Hepatocyte (in vitro differentiated cells): ENCODE data around the gene SYT2. TPM values are rescaled to one million over a fixed set of nuclear protein-coding genes. Genes with fewer than 3 reads are reported as not detected.
A peak's percentile ranks its signal among the peaks of the same experiment; 100 is the strongest.

Source experiments
- DNase-seq: peaks from one replicate; pipeline ENCODE4 v3.0.0-alpha.2; 2016; ENCODE audit warnings: low spot score
- H2AFZ ChIP-seq: fragments of 200-600 bp; sonication (generic); 2 replicates; pipeline ENCODE4 v1.6.0; 2016; ENCODE audit warnings: antibody characterized with exemption, mild to moderate bottlenecking
- H3K27ac ChIP-seq: fragments of 200-600 bp; sonication (generic); 2 replicates; pipeline ENCODE4 v1.5.1; 2016; ENCODE audit warnings: mild to moderate bottlenecking
- H3K27me3 ChIP-seq: fragments of 200-600 bp; sonication (generic); 2 replicates; pipeline ENCODE4 v1.6.1; 2016
- H3K36me3 ChIP-seq: fragments of 200-600 bp; sonication (generic); replicated peaks from 2 replicates; pipeline ENCODE4 v1.5.1; 2016; ENCODE audit warnings: low read depth; ENCODE audit not compliant: insufficient read depth
- H3K4me1 ChIP-seq: fragments of 200-600 bp; sonication (generic); 2 replicates; pipeline ENCODE4 v1.5.1; 2016; ENCODE audit warnings: mild to moderate bottlenecking, moderate library complexity; ENCODE audit not compliant: insufficient read depth
- H3K4me2 ChIP-seq: fragments of 200-600 bp; sonication (generic); 2 replicates; pipeline ENCODE4 v1.6.0; 2016
- H3K4me3 ChIP-seq: fragments of 200-600 bp; sonication (generic); 2 replicates; pipeline ENCODE4 v1.5.1; 2016; ENCODE audit warnings: mild to moderate bottlenecking
- H3K79me2 ChIP-seq: fragments of 200-600 bp; sonication (generic); 2 replicates; pipeline ENCODE4 v1.6.0; 2017; ENCODE audit warnings: mild to moderate bottlenecking
- H3K9me2 ChIP-seq: fragments of 200-600 bp; sonication (generic); replicated peaks from 2 replicates; pipeline ENCODE4 v1.6.0; 2017; ENCODE audit warnings: mild to moderate bottlenecking; ENCODE audit not compliant: insufficient read depth
- H3K9me3 ChIP-seq: fragments of 200-600 bp; sonication (generic); 2 replicates; pipeline ENCODE4 v1.5.1; 2016; ENCODE audit warnings: low read depth, mild to moderate bottlenecking
- H4K20me1 ChIP-seq: fragments of 200-600 bp; sonication (generic); 2 replicates; pipeline ENCODE4 v1.6.0; 2016; ENCODE audit warnings: mild to moderate bottlenecking; ENCODE audit not compliant: insufficient read depth, poor library complexity, severe bottlenecking
- CTCF ChIP-seq: fragments of 200-600 bp; sonication (generic); IDR thresholded peaks from 2 replicates; pipeline ENCODE4 v1.5.1; 2016; ENCODE audit warnings: antibody characterized with exemption, mild to moderate bottlenecking; ENCODE audit not compliant: poor library complexity
- EZH2 ChIP-seq: fragments of 200-600 bp; sonication (generic); IDR thresholded peaks from 2 replicates; pipeline ENCODE4 v1.6.1; 2016; ENCODE audit warnings: antibody characterized with exemption, mild to moderate bottlenecking, borderline replicate concordance
- EZH2phosphoT487 ChIP-seq: fragments of 200-600 bp; sonication (generic); IDR thresholded peaks from one replicate; pipeline ENCODE4 v1.6.1; 2018; ENCODE audit warnings: antibody characterized with exemption, mild to moderate bottlenecking, low read depth, moderate library complexity; ENCODE audit not compliant: unreplicated experiment, severe bottlenecking
- WGBS: methylation state at CpG from one replicate; pipeline ENCODE4 v1.1.6; 2016; ENCODE audit warnings: low lambda C conversion rate; ENCODE audit errors: missing lambda C conversion rate; 5-methylcytosine and 5-hydroxymethylcytosine counted together
- polyA plus RNA-seq: library from polyadenylated mRNA; unstranded; fragments of >200 nt; fragmentation: Nextera tagmentation; extraction: Ambion mirVana; gene quantifications from 2 replicates; pipeline ENCODE4 v1.2.1, GENCODE V29; 2016
- total RNA-seq: library from RNA; depleted of rRNA; stranded (reverse); fragments of >200 nt; gene quantifications from 2 replicates; pipeline ENCODE4 v1.2.3, GENCODE V29; 2014

The SYT2 gene
- total and polyA plus RNA-seq, 2 experiments from 2014 or later = 0.81 to 0.90 TPM

- no peaks in the 10 kb centered on the region for H3K4me1 ChIP-seq
- H3K27me3 ChIP-seq = no peaks in the 10 kb centered on the region
- DNase-seq = no peak
- WGBS = 73% methylated on average over 10 of the region's 10 CpGs
- H3K9me3 ChIP-seq = no peaks in the 10 kb centered on the region
- H3K79me2 ChIP-seq = no peaks in the 10 kb centered on the region
- no peak for TF ChIP-seq EZH2phosphoT487
- no peak for TF ChIP-seq EZH2
- TF ChIP-seq CTCF = no peak
- H3K9me2 ChIP-seq = no peaks in the 10 kb centered on the region
- H2AFZ ChIP-seq = no peak overlapping the region
- no peaks in the 10 kb centered on the region for H3K36me3 ChIP-seq
- no peak overlapping the region for H3K4me3 ChIP-seq
- H3K4me2 ChIP-seq = no peak overlapping the region
- no peak overlapping the region for H3K27ac ChIP-seq
- H4K20me1 ChIP-seq = no peaks in the 10 kb centered on the region
Measured at GRCh38 chr1:202600432-202601041, 109.7 kb downstream of the SYT2 start.

GRCh38 chr1:202599669-202600431 is 110.4 kb downstream of the SYT2 start:
- Histone ChIP-seq H3K4me1 (no peaks in the 10 kb centered on the region), H3K9me2 (no peaks in the 10 kb centered on the region), H3K79me2 (no peaks in the 10 kb centered on the region), H3K4me3 (no peak overlapping the region), H2AFZ (no peak overlapping the region), H4K20me1 (no peaks in the 10 kb centered on the region), H3K36me3 (no peaks in the 10 kb centered on the region), H3K27me3 (no peaks in the 10 kb centered on the region), H3K4me2 (no peak overlapping the region), H3K9me3 (no peaks in the 10 kb centered on the region), H3K27ac (no peak overlapping the region)
- TF ChIP-seq CTCF (peak; percentile 81), EZH2phosphoT487 (no peak)
- 54% methylated on average over 16 of the region's 16 CpGs for WGBS
- peak; percentile 83 for DNase-seq

- H3K4me2 ChIP-seq = no peak overlapping the region
- no peak for TF ChIP-seq EZH2
- no peak for TF ChIP-seq CTCF
- TF ChIP-seq EZH2phosphoT487 = no peak
- no peaks in the 10 kb centered on the region for H3K4me1 ChIP-seq
- WGBS = 92% methylated on average over 3 of the region's 3 CpGs
- no peaks in the 10 kb centered on the region for H3K79me2 ChIP-seq
- no peak overlapping the region for H3K4me3 ChIP-seq
- H3K9me3 ChIP-seq = no peaks in the 10 kb centered on the region
- no peaks in the 10 kb centered on the region for H3K27me3 ChIP-seq
- no peak overlapping the region for H2AFZ ChIP-seq
- no peaks in the 10 kb centered on the region for H4K20me1 ChIP-seq
- no peaks in the 10 kb centered on the region for H3K36me3 ChIP-seq
- H3K9me2 ChIP-seq = no peaks in the 10 kb centered on the region
- DNase-seq = no peak
- H3K27ac ChIP-seq = no peak overlapping the region
Measured at GRCh38 chr1:202597090-202597761, 113.0 kb downstream of the SYT2 start.
